HEK293 (cell line): Measurements from ENCODE around the gene SPNS2.

ENCODE experiments used
- GLIS2 ChIP-seq: fragments of 450-650 bp; formaldehyde crosslinking; IDR thresholded peaks from 2 replicates; pipeline ENCODE4 v1.5.1; 2016; ENCODE audit warnings: missing biosample characterization, missing genetic modification characterization
- HOXD13 ChIP-seq: sonication (generic); formaldehyde crosslinking; IDR thresholded peaks from 2 replicates; pipeline ENCODE4 v1.8.0; 2022; ENCODE audit warnings: missing genetic modification reagents, borderline replicate concordance
- KLF10 ChIP-seq: fragments of 450-650 bp; IDR thresholded peaks from 2 replicates; pipeline ENCODE4 v1.5.1; 2018; ENCODE audit warnings: missing biosample characterization, mild to moderate bottlenecking, missing genetic modification characterization
- SP3 ChIP-seq: fragments of 450-650 bp; formaldehyde crosslinking; IDR thresholded peaks from 2 replicates; pipeline ENCODE4 v1.5.1; 2016; ENCODE audit warnings: missing biosample characterization, missing genetic modification characterization
- YY2 ChIP-seq: fragments of 450-650 bp; formaldehyde crosslinking; IDR thresholded peaks from 2 replicates; pipeline ENCODE4 v1.5.1; 2016; ENCODE audit warnings: missing biosample characterization, missing genetic modification characterization
- ZFP37 ChIP-seq: fragments of 450-650 bp; formaldehyde crosslinking; IDR thresholded peaks from 2 replicates; pipeline ENCODE4 v1.5.1; 2016; ENCODE audit warnings: missing biosample characterization, missing genetic modification characterization
- ZNF112 ChIP-seq: fragments of 450-650 bp; formaldehyde crosslinking; IDR thresholded peaks from 2 replicates; pipeline ENCODE4 v1.5.0; 2017; ENCODE audit warnings: missing biosample characterization, missing genetic modification characterization
- ZNF121 ChIP-seq: fragments of 450-650 bp; formaldehyde crosslinking; IDR thresholded peaks from 2 replicates; pipeline ENCODE4 v1.5.1; 2016; ENCODE audit warnings: missing biosample characterization, missing genetic modification characterization
- ZNF274 ChIP-seq, 2 experiments: fragments of 200-500 bp in 1 of 2; fragments of 450-650 bp in 1 of 2; sonication (Bioruptor generic) in 1 of 2; formaldehyde crosslinking in 1 of 2; IDR thresholded peaks; 2 replicates each; pipeline versions ENCODE4 v1.5.1 to v1.6.1; 2014 to 2016; ENCODE audit warnings: borderline replicate concordance in 1 of 2, inconsistent platforms in 1 of 2, low read length in 1 of 2, missing biosample characterization in 1 of 2, missing genetic modification characterization in 1 of 2
- ZNF600 ChIP-seq: fragments of 450-650 bp; formaldehyde crosslinking; IDR thresholded peaks from 2 replicates; pipeline ENCODE4 v1.5.1; 2016; ENCODE audit warnings: missing biosample characterization, missing genetic modification characterization
- TF ChIP-seq, protein P1 (sequence below): fragments of 450-650 bp; formaldehyde crosslinking; optimal IDR thresholded peaks from 2 replicates; pipeline ENCODE3; 2016; ENCODE audit warnings: missing biosample characterization, mild to moderate bottlenecking, missing genetic modification characterization
- TF ChIP-seq, protein P2 (sequence below): fragments of 450-650 bp; formaldehyde crosslinking; IDR thresholded peaks from 2 replicates; pipeline ENCODE4 v1.5.1; 2017; ENCODE audit warnings: missing biosample characterization, missing genetic modification characterization
- TF ChIP-seq, protein P3 (sequence below): fragments of 450-650 bp; formaldehyde crosslinking; conservative IDR thresholded peaks from 2 replicates; pipeline ENCODE4 v1.5.1; 2016; ENCODE audit warnings: low read depth, missing biosample characterization, missing genetic modification characterization
- TF ChIP-seq, protein P4 (sequence below): fragments of 450-650 bp; formaldehyde crosslinking; IDR thresholded peaks from 2 replicates; pipeline ENCODE4 v1.5.1; 2016; ENCODE audit warnings: missing biosample characterization, missing genetic modification characterization
- TF ChIP-seq, protein P5 (sequence below): fragments of 450-650 bp; formaldehyde crosslinking; IDR thresholded peaks from 2 replicates; pipeline ENCODE4 v1.5.1; 2016; ENCODE audit warnings: missing biosample characterization, missing genetic modification characterization
- TF ChIP-seq, protein P6 (sequence below): fragments of 450-650 bp; formaldehyde crosslinking; IDR thresholded peaks from 2 replicates; pipeline ENCODE4 v1.5.1; 2016; ENCODE audit warnings: missing biosample characterization, missing genetic modification characterization
- TF ChIP-seq, protein P7 (sequence below): fragments of 450-650 bp; formaldehyde crosslinking; IDR thresholded peaks from 2 replicates; pipeline ENCODE4 v1.5.1; 2016; ENCODE audit warnings: missing biosample characterization, missing genetic modification characterization, borderline replicate concordance

SPNS2 gene

DNA sequence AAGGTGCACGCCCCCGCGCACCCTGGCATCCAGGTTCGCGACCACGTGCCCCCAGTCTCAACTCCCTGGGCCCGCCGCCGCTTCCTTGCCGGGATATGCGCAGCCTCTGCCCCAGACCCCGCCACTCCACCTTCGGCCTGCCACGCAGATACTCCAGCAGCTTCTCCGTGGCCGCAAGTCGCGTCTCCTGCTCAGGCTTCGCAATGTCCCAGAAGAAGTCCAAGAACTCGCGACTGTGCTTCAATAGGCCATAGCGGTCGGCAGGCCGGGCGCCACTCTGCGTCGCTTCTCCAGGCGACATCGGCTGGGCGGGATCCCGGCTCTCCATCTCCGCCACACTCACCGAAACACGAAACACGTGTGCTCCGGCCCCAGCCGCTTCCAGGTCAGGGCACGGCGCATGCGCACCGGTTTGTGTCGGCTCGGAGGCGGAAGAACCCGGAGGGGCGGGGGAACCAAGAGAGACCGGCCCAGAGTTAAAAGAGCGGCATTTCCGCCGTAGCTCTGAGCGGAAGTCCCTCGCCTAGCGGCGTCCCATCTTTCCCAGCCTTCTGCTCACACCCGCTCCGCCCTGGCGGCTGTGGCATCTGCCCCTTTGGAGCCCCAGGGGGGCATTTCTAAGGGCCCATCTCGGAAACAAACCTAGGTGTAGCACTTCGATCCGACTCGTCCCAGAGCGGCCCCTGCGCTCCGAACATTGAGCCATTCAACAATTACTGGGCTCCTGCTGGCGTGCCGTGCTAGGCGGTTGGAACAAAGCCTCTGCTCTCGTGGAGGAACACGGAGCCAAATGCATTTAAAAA, 56.5 kb downstream of the SPNS2 start, which contains the start of gene MYBBP1A (continued):
- TF ChIP-seq, protein P1, sequence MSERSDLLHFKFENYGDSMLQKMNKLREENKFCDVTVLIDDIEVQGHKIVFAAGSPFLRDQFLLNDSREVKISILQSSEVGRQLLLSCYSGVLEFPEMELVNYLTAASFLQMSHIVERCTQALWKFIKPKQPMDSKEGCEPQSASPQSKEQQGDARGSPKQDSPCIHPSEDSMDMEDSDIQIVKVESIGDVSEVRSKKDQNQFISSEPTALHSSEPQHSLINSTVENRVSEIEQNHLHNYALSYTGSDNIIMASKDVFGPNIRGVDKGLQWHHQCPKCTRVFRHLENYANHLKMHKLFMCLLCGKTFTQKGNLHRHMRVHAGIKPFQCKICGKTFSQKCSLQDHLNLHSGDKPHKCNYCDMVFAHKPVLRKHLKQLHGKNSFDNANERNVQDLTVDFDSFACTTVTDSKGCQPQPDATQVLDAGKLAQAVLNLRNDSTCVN, result peak; percentile 40
- TF ChIP-seq KLF10 (no peak), GLIS2 (peak; percentile 51; the same call in 1 of the 2 replicates), ZNF600 (peak; percentile 87), HOXD13 (CRISPR knock-in tag) (no peak), ZFP37 (tag by site-specific recombination) (no peak), ZNF121 (tag by site-specific recombination) (no peak), ZNF112 (no peak), ZNF274 (IDR thresholded peaks at IDR 0.05; ENCODE audit: low read length) (no peak), ZNF274 (tag by site-specific recombination; IDR thresholded peaks at IDR 0.05; ENCODE audit: borderline replicate concordance) (no peak), YY2 (tag by site-specific recombination) (peak; percentile 31; the same call in 1 of the 2 replicates), SP3 (peak; percentile 58; the same call in 1 of the 2 replicates)
- TF ChIP-seq, protein P2, sequence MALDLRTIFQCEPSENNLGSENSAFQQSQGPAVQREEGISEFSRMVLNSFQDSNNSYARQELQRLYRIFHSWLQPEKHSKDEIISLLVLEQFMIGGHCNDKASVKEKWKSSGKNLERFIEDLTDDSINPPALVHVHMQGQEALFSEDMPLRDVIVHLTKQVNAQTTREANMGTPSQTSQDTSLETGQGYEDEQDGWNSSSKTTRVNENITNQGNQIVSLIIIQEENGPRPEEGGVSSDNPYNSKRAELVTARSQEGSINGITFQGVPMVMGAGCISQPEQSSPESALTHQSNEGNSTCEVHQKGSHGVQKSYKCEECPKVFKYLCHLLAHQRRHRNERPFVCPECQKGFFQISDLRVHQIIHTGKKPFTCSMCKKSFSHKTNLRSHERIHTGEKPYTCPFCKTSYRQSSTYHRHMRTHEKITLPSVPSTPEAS (tag by site-specific recombination), result no peak
- TF ChIP-seq, protein P3, sequence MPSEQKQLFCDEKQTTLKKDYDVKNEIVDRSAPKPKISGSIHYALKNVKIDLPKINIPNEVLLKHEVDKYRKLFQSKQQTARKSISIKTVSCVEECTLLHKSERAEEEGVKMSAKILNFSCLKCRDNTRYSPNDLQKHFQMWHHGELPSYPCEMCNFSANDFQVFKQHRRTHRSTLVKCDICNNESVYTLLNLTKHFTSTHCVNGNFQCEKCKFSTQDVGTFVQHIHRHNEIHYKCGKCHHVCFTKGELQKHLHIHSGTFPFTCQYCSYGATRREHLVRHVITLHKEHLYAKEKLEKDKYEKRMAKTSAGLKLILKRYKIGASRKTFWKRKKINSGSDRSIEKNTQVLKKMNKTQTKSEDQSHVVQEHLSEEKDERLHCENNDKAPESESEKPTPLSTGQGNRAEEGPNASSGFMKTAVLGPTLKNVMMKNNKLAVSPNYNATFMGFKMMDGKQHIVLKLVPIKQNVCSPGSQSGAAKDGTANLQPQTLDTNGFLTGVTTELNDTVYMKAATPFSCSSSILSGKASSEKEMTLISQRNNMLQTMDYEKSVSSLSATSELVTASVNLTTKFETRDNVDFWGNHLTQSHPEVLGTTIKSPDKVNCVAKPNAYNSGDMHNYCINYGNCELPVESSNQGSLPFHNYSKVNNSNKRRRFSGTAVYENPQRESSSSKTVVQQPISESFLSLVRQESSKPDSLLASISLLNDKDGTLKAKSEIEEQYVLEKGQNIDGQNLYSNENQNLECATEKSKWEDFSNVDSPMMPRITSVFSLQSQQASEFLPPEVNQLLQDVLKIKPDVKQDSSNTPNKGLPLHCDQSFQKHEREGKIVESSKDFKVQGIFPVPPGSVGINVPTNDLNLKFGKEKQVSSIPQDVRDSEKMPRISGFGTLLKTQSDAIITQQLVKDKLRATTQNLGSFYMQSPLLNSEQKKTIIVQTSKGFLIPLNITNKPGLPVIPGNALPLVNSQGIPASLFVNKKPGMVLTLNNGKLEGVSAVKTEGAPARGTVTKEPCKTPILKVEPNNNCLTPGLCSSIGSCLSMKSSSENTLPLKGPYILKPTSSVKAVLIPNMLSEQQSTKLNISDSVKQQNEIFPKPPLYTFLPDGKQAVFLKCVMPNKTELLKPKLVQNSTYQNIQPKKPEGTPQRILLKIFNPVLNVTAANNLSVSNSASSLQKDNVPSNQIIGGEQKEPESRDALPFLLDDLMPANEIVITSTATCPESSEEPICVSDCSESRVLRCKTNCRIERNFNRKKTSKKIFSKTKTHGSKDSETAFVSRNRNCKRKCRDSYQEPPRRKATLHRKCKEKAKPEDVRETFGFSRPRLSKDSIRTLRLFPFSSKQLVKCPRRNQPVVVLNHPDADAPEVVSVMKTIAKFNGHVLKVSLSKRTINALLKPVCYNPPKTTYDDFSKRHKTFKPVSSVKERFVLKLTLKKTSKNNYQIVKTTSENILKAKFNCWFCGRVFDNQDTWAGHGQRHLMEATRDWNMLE, result peak; percentile 73; the same call in 1 of the 2 replicates
- TF ChIP-seq, protein P4, sequence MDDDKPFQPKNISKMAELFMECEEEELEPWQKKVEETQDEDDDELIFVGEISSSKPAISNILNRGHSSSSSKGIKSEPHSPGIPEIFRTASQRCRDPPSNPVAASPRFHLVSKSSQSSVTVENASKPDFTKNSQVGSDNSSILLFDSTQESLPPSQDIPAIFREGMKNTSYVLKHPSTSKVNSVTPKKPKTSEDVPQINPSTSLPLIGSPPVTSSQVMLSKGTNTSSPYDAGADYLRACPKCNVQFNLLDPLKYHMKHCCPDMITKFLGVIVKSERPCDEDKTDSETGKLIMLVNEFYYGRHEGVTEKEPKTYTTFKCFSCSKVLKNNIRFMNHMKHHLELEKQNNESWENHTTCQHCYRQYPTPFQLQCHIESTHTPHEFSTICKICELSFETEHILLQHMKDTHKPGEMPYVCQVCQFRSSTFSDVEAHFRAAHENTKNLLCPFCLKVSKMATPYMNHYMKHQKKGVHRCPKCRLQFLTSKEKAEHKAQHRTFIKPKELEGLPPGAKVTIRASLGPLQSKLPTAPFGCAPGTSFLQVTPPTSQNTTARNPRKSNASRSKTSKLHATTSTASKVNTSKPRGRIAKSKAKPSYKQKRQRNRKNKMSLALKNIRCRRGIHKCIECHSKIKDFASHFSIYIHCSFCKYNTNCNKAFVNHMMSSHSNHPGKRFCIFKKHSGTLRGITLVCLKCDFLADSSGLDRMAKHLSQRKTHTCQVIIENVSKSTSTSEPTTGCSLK, result no peak
- TF ChIP-seq, protein P5, sequence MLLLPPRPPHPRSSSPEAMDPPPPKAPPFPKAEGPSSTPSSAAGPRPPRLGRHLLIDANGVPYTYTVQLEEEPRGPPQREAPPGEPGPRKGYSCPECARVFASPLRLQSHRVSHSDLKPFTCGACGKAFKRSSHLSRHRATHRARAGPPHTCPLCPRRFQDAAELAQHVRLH (tag by site-specific recombination), result no peak
- TF ChIP-seq, protein P6, sequence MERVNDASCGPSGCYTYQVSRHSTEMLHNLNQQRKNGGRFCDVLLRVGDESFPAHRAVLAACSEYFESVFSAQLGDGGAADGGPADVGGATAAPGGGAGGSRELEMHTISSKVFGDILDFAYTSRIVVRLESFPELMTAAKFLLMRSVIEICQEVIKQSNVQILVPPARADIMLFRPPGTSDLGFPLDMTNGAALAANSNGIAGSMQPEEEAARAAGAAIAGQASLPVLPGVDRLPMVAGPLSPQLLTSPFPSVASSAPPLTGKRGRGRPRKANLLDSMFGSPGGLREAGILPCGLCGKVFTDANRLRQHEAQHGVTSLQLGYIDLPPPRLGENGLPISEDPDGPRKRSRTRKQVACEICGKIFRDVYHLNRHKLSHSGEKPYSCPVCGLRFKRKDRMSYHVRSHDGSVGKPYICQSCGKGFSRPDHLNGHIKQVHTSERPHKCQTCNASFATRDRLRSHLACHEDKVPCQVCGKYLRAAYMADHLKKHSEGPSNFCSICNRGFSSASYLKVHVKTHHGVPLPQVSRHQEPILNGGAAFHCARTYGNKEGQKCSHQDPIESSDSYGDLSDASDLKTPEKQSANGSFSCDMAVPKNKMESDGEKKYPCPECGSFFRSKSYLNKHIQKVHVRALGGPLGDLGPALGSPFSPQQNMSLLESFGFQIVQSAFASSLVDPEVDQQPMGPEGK (tag by site-specific recombination), result peak; percentile 52
- TF ChIP-seq, protein P7, sequence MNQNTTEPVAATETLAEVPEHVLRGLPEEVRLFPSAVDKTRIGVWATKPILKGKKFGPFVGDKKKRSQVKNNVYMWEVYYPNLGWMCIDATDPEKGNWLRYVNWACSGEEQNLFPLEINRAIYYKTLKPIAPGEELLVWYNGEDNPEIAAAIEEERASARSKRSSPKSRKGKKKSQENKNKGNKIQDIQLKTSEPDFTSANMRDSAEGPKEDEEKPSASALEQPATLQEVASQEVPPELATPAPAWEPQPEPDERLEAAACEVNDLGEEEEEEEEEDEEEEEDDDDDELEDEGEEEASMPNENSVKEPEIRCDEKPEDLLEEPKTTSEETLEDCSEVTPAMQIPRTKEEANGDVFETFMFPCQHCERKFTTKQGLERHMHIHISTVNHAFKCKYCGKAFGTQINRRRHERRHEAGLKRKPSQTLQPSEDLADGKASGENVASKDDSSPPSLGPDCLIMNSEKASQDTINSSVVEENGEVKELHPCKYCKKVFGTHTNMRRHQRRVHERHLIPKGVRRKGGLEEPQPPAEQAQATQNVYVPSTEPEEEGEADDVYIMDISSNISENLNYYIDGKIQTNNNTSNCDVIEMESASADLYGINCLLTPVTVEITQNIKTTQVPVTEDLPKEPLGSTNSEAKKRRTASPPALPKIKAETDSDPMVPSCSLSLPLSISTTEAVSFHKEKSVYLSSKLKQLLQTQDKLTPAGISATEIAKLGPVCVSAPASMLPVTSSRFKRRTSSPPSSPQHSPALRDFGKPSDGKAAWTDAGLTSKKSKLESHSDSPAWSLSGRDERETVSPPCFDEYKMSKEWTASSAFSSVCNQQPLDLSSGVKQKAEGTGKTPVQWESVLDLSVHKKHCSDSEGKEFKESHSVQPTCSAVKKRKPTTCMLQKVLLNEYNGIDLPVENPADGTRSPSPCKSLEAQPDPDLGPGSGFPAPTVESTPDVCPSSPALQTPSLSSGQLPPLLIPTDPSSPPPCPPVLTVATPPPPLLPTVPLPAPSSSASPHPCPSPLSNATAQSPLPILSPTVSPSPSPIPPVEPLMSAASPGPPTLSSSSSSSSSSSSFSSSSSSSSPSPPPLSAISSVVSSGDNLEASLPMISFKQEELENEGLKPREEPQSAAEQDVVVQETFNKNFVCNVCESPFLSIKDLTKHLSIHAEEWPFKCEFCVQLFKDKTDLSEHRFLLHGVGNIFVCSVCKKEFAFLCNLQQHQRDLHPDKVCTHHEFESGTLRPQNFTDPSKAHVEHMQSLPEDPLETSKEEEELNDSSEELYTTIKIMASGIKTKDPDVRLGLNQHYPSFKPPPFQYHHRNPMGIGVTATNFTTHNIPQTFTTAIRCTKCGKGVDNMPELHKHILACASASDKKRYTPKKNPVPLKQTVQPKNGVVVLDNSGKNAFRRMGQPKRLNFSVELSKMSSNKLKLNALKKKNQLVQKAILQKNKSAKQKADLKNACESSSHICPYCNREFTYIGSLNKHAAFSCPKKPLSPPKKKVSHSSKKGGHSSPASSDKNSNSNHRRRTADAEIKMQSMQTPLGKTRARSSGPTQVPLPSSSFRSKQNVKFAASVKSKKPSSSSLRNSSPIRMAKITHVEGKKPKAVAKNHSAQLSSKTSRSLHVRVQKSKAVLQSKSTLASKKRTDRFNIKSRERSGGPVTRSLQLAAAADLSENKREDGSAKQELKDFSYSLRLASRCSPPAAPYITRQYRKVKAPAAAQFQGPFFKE (tag by site-specific recombination), result no peak
